OCI-LY7 (cell line): Measurements from ENCODE around the gene GALNTL6.

Experiments
- EZH2phosphoT487 ChIP-seq: fragments of 200-600 bp; sonication (generic); IDR thresholded peaks from 2 replicates; pipeline ENCODE4 v1.6.1; 2018; ENCODE audit warnings: low read depth, borderline replicate concordance, mild to moderate bottlenecking, mixed run types, antibody characterized with exemption, low read length, moderate library complexity, mixed read lengths
- TF ChIP-seq, protein P1 (sequence below): fragments of 200-600 bp; sonication (generic); conservative IDR thresholded peaks from 2 replicates; pipeline ENCODE4 v1.5.1; 2014; ENCODE audit warnings: mild to moderate bottlenecking, antibody characterized with exemption, low read length, moderate library complexity, mixed read lengths

DNA sequence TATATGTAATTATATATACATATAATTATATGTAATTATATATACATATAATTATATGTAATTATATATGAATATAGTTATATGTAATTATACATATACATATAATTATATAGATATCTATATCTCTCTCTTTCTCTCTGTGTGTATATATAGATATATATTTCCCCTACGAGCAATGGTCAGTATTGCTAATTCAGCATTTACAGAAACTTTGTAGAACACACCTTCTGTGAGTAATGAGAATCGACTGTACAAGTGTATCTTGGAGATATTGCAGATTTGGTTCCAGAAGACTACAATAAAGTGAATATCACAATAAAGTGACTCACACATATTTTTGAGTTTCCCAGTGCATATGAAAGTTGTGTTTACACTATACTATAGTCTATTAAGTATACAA, 33.7 kb downstream of the GALNTL6 start:
- TF ChIP-seq, protein P1, sequence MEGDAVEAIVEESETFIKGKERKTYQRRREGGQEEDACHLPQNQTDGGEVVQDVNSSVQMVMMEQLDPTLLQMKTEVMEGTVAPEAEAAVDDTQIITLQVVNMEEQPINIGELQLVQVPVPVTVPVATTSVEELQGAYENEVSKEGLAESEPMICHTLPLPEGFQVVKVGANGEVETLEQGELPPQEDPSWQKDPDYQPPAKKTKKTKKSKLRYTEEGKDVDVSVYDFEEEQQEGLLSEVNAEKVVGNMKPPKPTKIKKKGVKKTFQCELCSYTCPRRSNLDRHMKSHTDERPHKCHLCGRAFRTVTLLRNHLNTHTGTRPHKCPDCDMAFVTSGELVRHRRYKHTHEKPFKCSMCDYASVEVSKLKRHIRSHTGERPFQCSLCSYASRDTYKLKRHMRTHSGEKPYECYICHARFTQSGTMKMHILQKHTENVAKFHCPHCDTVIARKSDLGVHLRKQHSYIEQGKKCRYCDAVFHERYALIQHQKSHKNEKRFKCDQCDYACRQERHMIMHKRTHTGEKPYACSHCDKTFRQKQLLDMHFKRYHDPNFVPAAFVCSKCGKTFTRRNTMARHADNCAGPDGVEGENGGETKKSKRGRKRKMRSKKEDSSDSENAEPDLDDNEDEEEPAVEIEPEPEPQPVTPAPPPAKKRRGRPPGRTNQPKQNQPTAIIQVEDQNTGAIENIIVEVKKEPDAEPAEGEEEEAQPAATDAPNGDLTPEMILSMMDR: no peak
- no peak for TF ChIP-seq EZH2phosphoT487
